ENCODE measurements around the gene TSPEAR. TPM values are rescaled to one million over a fixed set of nuclear protein-coding genes. Genes with fewer than 3 reads are reported as not detected.
A peak's percentile ranks its signal among the peaks of the same experiment; 100 is the strongest.
"Not testable (repeated sequence)": the region's sequence is repeated elsewhere in the genome, so short reads cannot be mapped to it uniquely, and the experiment has no call there.

TSPEAR gene
- total RNA-seq, 4 donors from 2014 or later = under 0.01 to 0.23 TPM; not detected in 2

GRCh38 chr21:44552681-44553080 is 158.7 kb downstream of the TSPEAR start:
- Histone ChIP-seq H3K27ac (replicated peaks in 1 of 4) (no peak overlapping the region), H3K27me3 (peaks cover 0 to 60% (median 0%) of the 10 kb centered on the region in 4 donors), H3K4me3 (no peak overlapping the region), H3K4me1 (peaks cover 0 to 10% (median 9%) of the 10 kb centered on the region in 4 donors), H3K36me3 (no peaks in the 10 kb centered on the region), H3K9me3 (peaks cover 0 to 6% (median 0%) of the 10 kb centered on the region in 4 donors)
- no peak for TF ChIP-seq POLR2A (IDR thresholded peaks at IDR 0.05; ENCODE audit: low read depth)
- TF ChIP-seq POLR2AphosphoS5 (IDR thresholded peaks at IDR 0.05) = no peak
- TF ChIP-seq CTCF (IDR thresholded peaks at IDR 0.05) = no peak
- TF ChIP-seq EP300 (IDR thresholded peaks at IDR 0.05) = no peak
- intact Hi-C loops (cut with DNase I) = no loop called here
- 79% methylated on average over 7 of the region's 13 CpGs for WGBS
- DNase-seq (ENCODE audit: extremely low spot score) = peak; percentile 64

GRCh38 chr21:44552136-44552535 is 159.2 kb downstream of the TSPEAR start:
- Histone ChIP-seq H3K9me3 (peaks cover 0 to 6% (median 0%) of the 10 kb centered on the region in 4 donors), H3K4me3 (no peak overlapping the region), H3K4me1 (peaks cover 0 to 10% (median 9%) of the 10 kb centered on the region in 4 donors), H3K36me3 (no peaks in the 10 kb centered on the region), H3K27ac (replicated peaks in 1 of 4) (no peak overlapping the region), H3K27me3 (peaks cover 0 to 57% (median 0%) of the 10 kb centered on the region in 4 donors)
- DNase-seq (ENCODE audit: extremely low spot score) = peak; percentile 80
- WGBS = 88% methylated on average over 6 of the region's 6 CpGs
- intact Hi-C loops (cut with DNase I) = no loop called here
- TF ChIP-seq EP300 (IDR thresholded peaks at IDR 0.05) (no peak), POLR2A (IDR thresholded peaks at IDR 0.05; ENCODE audit: low read depth) (no peak), CTCF (IDR thresholded peaks at IDR 0.05) (no peak), POLR2AphosphoS5 (IDR thresholded peaks at IDR 0.05) (no peak)

GRCh38 chr21:44551340-44551961 is 159.9 kb downstream of the TSPEAR start, which contains the start of gene KRTAP10-2:
Gene KRTAP10-2 (minus strand): TSS chr21:44551505. CDS start chr21:44551458, 47 bp downstream.
- Histone ChIP-seq H3K4me3 (no peak within 1 kb of the TSS), H3K27ac (replicated peaks in 1 of 4) (no peak within 1 kb of the TSS), H3K9me3 (peaks cover 0 to 11% (median 2%) of the 10 kb centered on the region in 4 donors), H3K27me3 (peaks cover 0 to 50% (median 0%) of the 10 kb centered on the region in 4 donors), H3K36me3 (no peaks in the 10 kb centered on the region), H3K4me1 (peaks cover 0 to 10% (median 9%) of the 10 kb centered on the region in 4 donors)
- WGBS = 56% methylated on average over 11 of the region's 17 CpGs
- peak; percentile 53 for DNase-seq (ENCODE audit: extremely low spot score)
- no peak for TF ChIP-seq POLR2A (IDR thresholded peaks at IDR 0.05; ENCODE audit: low read depth)
- no peak for TF ChIP-seq CTCF (IDR thresholded peaks at IDR 0.05)
- no peak for TF ChIP-seq POLR2AphosphoS5 (IDR thresholded peaks at IDR 0.05)
- no peak for TF ChIP-seq EP300 (IDR thresholded peaks at IDR 0.05)
- intact Hi-C loops (cut with DNase I) = no loop called here

GRCh38 chr21:44550807-44551206 is 160.6 kb downstream of the TSPEAR start:
- Histone ChIP-seq H3K36me3 (no peaks in the 10 kb centered on the region), H3K4me1 (peaks cover 0 to 10% (median 9%) of the 10 kb centered on the region in 4 donors), H3K4me3 (no peak overlapping the region), H3K9me3 (peaks cover 0 to 15% (median 4%) of the 10 kb centered on the region in 4 donors), H3K27ac (replicated peaks in 1 of 4) (no peak overlapping the region), H3K27me3 (peaks cover 0 to 43% (median 0%) of the 10 kb centered on the region in 4 donors)
- intact Hi-C loops (cut with DNase I) = no loop called here
- 38% methylated on average over 2 of the region's 10 CpGs for WGBS
- DNase-seq (ENCODE audit: extremely low spot score) = peak; percentile 68
- no peak for TF ChIP-seq POLR2A (IDR thresholded peaks at IDR 0.05; ENCODE audit: low read depth)

- 90% methylated on average over 4 of the region's 17 CpGs for WGBS
- H3K27ac ChIP-seq (replicated peaks in 1 of 4); H3K36me3 ChIP-seq; intact Hi-C loops (cut with DNase I); H3K4me3 ChIP-seq: not testable (repeated sequence)
- H3K9me3 ChIP-seq = peaks cover 0 to 15% (median 4%) of the 10 kb centered on the region in 4 donors
- peak; percentile 45 for DNase-seq (ENCODE audit: extremely low spot score)
- H3K27me3 ChIP-seq = peaks cover 0 to 38% (median 0%) of the 10 kb centered on the region in 4 donors
- H3K4me1 ChIP-seq = peaks cover 0 to 10% (median 9%) of the 10 kb centered on the region in 4 donors
These were observed 161.1 kb downstream of the TSPEAR start for GRCh38 chr21:44550285-44550684.
